ENCODE results near the gene MCOLN1.
A peak's percentile ranks its signal among the peaks of the same experiment; 100 is the strongest.
"Not testable (repeated sequence)": the region's sequence is repeated elsewhere in the genome, so short reads cannot be mapped to it uniquely, and the experiment has no call there.

MCOLN1 gene

DNA sequence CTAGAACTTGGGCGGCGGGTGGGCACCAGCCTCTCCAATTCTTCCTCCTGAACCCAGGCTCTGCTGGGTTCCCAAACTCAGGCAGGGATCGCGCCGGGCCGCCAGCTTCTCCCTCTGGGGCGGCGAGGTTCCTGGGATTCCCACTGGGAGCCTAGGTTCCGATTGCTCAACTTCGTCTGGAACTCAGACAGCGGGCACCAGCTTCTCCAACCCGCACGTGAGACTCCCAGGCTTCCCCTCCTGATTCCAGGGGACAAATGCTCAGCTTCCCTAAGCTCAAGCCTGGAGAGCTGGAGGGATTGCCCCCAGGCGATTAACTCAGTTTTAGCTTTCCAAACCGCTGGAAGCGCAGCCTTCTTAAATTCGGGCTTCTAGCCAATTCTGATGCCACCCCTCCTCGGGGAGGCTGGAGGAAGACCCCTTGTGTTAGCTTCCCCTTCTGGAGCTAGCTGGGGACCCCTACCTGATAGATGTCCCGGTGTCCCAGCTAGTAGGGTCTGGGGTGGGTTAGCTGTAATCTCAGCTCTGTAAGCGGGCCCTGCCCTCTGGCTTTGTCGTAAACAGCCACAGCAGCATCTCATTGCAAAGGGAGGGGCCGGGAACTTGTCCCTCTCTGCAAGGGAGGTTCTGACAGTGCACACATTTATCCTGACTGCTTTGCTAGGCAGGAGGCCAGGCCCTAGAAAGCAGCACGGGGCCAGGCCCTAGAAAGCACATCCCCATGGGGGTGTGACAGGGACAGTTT is 671 bp downstream of the MCOLN1 start:
- FAIRE-seq (no peak), DNase-seq (ENCODE audit: insufficient read length, low spot score) (no peak)

DNA sequence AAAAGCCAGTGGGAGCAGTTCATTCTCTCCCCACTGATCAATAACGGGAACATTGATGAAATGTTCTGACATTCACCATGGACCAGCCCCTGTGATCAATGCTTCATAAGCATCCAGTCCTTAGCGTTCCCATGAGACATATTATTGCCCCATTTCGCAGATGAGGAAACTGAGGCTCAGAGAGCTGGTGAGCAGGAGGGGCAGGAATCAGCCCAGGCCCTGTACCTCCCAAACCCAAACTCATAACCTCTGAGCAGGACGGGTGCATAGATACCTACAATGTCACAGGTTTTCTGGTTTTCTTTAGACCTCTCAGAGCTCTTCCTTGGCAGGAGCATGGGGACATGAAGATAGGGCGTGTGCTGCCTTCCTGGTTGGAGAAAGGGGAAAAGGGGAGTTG is 2.1 kb downstream of the MCOLN1 start:
- FAIRE-seq (no peak), DNase-seq (ENCODE audit: insufficient read length, low spot score) (no peak)

DNA sequence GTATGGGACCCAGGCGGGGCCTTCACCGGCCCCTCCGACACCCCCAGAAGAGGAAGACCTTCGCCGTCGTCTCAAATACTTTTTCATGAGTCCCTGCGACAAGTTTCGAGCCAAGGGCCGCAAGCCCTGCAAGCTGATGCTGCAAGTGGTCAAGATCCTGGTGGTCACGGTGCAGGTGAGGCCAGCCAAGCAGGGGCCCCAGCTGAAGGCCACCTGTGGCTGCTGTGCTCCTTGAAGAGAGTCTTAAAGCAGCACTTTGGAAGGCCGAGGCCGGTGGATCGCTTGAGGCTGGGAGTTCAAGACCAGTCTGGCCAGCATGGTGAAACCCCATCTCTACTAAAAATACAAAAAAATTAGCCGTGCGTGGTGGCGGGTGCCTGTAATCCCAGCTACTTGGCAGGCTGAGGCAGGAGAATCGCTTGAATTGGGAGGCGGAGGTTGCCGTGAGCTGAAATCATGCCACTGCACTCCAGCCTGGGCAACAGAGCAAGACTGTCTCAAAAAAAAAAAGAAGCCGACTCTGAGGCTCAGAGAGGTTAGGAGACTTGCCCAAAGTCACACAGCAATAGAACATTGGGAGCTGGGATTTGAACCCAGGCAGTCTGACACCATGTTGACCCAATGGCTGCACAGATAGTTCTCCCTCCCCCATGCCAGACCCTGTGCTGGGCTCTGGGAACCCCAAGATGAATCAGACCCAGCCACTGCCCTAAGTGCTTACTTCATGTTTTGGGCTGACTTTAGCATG is 2.7 kb downstream of the MCOLN1 start:
- DNase-seq (ENCODE audit: insufficient read length, low spot score) = no peak
- no peak for FAIRE-seq

DNA sequence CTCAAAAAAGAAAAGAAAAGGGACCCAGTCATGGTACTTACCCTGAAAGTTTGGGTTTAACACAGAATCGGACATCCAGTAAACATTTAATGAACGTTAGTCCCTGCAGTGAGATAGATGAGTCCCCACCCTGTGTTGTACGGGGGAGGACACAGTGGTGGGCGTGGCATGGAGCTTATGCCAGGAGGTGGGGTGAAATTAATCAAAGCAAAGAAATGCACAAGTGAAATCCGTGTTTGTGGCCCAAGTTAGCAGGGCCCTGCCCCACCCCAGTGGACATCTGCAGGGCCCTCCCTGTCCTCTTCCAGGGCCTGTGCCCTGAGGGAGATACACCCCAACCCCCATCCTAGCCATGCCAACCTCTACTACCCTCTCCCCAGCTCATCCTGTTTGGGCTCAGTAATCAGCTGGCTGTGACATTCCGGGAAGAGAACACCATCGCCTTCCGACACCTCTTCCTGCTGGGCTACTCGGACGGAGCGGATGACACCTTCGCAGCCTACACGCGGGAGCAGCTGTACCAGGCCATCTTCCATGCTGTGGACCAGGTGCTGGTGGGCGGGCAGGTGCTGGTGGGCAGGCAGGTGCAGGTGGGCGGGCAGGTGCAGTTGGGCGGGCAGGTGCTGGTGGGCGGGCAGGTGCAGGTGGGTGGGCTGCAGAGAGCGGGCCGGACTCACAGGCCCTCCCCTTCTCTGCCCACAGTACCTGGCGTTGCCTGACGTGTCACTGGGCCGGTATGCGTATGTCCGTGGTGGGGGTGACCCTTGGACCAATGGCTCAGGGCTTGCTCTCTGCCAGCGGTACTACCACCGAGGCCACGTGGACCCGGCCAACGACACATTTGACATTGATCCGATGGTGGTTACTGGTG is 3.9 kb downstream of the MCOLN1 start:
- FAIRE-seq (no peak), DNase-seq (ENCODE audit: insufficient read length, low spot score) (no peak)

DNA sequence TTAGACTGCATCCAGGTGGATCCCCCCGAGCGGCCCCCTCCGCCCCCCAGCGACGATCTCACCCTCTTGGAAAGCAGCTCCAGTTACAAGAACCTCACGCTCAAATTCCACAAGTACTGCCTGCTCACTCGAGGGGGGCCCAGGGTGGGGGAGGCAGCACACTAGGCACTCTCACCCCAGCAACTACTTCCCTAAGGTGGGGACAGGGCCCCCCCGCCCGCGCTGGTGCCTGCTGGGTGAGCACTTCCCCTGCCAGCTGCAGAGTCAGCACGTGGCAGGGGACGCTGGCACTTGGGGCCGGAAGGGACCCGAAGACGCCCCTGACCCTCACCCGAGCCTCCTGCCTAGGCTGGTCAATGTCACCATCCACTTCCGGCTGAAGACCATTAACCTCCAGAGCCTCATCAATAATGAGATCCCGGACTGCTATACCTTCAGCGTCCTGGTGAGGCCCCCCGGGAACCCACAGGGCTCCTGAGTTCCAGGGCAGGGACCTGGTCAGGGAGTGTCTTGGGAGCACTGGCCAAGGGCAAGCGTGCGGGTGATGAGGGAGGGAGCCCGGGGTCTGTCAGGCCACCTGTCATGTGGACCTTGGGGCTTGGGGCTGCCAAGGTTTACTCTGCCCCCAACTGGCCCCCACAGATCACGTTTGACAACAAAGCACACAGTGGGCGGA is 5.2 kb downstream of the MCOLN1 start:
- FAIRE-seq (no peak), DNase-seq (ENCODE audit: insufficient read length, low spot score) (no peak)

DNA sequence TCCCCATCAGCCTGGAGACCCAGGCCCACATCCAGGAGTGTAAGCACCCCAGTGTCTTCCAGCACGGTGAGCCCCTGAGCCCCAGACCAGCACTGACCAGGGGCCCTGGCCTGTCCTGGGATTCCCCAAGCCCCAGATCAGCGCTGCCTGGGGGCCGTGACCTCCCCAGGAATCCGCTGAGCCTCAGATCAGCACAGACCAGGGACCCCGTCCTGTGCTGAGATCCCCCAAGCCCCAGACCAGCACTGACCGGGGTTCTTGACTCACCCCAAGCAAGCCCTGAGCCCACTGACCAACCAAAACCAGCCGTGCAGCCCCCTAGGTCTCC is 5.7 kb downstream of the MCOLN1 start:
- DNase-seq (ENCODE audit: insufficient read length, low spot score) = no peak
- FAIRE-seq = no peak

DNA sequence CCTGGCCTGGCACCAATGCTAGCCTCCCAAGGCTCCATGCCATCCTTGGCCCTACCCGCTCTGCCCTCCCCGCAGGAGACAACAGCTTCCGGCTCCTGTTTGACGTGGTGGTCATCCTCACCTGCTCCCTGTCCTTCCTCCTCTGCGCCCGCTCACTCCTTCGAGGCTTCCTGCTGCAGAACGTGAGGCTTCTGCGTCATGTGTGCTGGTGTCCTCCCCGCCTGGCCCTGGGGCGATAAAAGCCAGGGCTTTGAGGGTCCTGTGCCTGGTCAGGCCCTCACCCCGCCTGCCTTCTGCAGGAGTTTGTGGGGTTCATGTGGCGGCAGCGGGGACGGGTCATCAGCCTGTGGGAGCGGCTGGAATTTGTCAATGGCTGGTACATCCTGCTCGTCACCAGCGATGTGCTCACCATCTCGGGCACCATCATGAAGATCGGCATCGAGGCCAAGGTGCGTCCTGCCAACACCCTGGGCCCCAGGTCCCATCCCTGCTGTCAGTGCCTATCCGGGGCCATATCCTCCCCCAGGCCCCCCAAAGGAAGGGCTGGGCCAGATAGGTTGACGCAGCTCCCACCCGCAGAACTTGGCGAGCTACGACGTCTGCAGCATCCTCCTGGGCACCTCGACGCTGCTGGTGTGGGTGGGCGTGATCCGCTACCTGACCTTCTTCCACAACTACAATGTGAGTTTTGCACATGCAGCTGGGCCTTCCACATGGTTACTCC is 6.3 kb downstream of the MCOLN1 start:
- no peak for FAIRE-seq
- no peak for DNase-seq (ENCODE audit: insufficient read length, low spot score)

DNA sequence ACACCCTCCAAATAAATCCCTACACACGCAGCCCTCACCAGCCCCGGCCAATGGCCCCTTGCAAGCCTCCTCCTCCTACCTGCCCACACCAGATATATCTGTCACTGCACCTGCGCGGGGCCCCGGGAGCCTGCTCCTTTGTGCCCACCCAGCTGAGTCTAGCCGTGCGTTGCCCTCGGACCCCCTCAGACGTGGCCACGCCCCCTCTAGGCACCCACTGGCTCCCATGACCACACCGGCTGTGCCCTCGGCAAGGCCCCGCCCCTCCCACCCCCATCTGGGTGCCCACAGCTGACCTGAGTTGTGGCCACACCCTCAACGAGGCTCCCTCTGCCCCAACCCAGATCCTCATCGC is 6.8 kb downstream of the MCOLN1 start:
- FAIRE-seq = no peak
- no peak for DNase-seq (ENCODE audit: insufficient read length, low spot score)

DNA sequence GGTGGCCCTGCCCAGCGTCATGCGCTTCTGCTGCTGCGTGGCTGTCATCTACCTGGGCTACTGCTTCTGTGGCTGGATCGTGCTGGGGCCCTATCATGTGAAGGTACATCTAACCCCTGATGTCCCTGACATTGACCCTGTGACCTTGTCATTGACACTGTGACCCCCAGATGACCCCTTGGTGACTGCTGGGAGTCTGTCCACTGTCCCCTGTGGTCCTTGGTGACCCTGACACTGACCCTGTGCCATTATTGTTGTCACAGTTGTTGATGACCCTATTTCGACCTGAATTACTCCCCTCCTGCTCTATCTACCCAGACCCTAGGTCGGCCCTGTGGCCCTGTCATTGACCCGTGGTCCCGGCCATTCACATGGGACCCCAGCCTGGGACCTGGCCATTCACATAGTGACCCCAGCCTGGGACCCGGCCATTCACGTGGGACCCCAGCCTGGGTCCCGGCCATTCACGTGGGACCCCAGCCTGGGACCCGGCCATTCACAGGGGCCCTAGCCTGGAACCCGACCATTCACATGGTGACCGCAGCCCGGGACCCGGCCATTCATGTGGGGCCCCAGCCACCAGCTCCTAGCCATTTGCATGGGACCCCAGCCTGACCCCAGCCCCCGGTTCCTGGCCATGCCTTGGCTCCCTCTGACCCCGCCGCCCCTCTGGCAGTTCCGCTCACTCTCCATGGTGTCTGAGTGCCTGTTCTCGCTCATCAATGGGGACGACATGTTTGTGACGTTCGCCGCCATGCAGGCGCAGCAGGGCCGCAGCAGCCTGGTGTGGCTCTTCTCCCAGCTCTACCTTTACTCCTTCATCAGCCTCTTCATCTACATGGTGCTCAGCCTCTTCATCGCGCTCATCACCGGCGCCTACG is 7.4 kb downstream of the MCOLN1 start:
- DNase-seq (ENCODE audit: insufficient read length, low spot score) = no peak
- no peak for FAIRE-seq

DNA sequence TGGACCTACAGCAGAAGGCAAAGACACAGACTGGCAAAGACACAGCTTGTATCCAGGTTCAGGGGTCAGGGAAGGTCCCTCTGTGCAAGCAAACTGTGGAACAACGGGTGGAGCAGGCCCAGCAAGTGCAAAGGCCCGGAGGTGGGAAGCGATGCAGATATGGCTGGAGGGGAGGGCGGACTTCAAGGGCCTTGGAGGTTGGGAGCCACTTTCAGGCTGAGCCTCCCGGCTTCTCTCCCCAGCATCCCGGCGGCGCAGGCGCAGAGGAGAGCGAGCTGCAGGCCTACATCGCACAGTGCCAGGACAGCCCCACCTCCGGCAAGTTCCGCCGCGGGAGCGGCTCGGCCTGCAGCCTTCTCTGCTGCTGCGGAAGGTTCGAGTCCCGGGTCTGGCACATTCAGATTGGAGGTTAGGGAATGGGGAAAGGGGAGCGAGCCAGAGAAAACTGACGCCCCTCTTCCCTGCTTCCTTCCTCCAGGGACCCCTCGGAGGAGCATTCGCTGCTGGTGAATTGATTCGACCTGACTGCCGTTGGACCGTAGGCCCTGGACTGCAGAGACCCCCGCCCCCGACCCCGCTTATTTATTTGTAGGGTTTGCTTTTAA is 11.0 kb downstream of the MCOLN1 start:
- no peak for DNase-seq (ENCODE audit: insufficient read length, low spot score)

DNA sequence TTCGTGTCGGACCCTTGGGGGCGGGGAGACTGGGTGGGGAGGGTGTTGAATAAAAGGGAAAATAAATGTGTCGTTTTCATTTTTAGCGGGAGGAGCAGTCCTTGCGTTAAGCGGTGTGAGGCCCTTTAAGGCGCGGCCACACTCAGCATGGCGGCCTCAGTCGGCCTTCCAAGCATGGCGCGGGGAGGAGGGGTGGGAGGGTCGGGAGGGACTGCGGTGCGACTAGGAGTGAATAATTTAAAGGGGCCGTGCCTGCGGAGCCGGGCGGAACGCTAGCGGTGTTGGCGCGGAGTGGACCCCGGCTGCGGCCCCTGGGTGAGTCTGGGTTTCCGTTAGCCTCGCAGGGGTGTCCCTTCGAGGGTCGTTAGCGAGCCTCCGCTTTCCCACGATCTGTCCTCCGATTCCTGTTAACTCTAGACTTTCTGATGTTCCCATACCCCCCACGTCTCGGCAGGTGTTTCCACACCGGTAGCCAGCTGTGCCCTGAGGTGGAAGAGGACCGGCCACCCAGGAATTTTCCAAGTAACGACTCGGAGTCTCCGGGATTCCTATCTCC is 11.6 kb downstream of the MCOLN1 start:
- DNase-seq (ENCODE audit: insufficient read length, low spot score) = peak; percentile 89

More for the DNA sequence above, 11.0 kb downstream of the MCOLN1 start:
- no peak for FAIRE-seq

DNA sequence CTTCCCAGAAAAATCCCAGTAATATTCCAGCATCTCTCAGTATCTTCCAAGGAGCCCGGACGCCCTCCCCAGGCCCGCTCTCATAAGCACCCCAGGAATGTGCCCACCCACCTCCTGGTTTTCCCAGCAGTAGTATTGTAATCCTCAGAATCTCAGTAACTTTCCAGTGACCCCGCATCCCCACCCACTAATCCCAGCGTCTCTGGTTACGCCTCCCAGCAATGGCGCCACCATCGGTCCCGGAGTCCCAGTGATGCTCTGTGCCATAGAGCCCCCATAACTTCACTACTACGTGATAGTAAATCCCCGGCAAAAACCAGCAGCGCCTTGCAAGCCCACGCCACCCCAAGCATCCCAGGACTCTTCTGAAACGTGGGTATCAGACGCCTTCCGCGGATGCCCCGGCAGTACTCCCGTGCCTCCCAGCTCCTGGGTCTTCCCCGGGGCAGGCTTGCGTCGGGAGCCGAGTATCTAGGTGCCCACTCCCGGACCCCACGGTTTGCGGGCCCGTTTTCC is 12.2 kb downstream of the MCOLN1 start:
- DNase-seq (ENCODE audit: insufficient read length, low spot score) (peak; percentile 92), FAIRE-seq (peak; percentile 73)

More for the DNA sequence above, 11.6 kb downstream of the MCOLN1 start:
- peak; percentile 70 for FAIRE-seq

DNA sequence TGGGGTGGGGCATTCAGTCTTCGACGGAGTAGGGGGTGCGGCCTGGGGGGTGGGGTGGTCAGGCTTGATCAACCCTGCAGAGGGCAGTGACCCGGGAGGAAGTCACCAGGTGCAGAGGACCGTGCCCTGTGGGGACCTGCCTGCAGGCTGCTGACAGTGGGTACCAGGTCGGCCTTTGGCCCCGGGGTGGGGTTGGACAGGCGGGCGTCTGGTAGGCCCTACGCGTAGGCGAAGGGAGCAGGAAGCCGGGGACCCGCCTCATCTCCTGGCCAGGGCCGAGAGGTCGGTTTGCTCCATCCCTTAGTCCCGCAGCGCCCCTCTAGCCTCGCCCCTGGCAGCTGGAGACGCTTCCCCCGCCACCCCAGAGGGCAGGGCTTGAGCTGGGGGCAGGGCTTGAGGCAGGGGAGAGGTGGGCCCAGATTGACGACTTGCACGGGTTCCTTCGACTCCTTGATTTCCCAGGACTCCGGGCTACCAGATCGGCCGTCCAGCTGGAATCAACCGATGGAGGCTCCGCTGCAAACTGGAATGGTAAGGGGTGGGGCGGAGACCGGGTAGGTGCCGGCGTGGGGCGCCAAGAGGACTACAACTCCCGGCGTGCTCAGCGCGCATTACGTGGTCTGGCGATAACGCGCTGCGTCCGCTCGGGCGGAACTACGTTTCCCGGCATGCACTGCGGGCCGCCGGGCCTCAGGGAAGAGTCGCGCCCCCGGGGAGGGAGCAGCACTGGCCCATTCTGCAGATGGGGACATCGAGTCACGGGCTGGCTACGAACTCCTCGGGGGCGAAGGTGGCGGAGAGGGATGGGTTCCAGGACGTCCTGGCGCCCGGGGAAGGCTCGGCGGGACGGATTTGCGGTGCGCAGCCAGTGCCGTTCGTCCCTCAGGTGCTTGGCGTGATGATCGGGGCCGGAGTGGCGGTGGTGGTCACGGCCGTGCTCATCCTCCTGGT is 12.9 kb downstream of the MCOLN1 start, which contains the start of gene PNPLA6:
PNPLA6 (plus strand) TSS at position 671 of the 951 bp plus-strand sequence; CDS start at position 743, 72 bp downstream.
- FAIRE-seq (peak; percentile 99), DNase-seq (ENCODE audit: insufficient read length, low spot score) (peak; percentile 96)

DNA sequence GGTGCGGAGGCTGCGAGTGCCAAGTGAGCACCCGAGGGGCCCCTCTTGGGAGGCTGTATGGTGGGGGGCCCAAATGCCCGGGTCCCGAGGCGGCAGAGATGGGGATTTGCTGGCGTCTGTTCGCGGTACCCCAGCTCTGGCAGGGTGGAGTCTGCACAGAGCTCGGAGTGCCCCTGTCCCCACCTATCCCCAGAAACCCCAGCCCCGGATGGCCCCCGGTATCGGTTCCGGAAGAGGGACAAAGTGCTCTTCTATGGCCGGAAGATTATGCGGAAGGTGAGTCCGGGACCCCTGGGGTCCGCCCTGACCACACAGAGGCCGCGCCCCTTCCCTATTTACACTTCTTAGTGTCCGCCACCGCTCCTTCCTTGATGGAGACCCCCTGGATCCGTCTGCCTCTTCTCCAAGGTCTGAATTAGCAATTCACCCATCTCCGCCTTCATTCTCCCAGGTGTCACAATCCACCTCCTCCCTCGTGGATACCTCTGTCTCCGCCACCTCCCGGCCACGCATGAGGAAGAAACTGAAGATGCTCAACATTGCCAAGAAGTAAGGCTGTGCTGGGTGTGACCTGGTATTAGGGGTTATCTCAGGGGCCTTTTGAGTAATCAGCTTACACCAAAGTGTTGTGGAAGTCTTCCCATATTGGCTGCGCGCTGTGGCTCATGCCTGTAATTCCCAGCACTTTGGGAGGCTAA is 13.7 kb downstream of the MCOLN1 start:
- DNase-seq (ENCODE audit: insufficient read length, low spot score) = no peak
- peak; percentile 16 for FAIRE-seq

DNA sequence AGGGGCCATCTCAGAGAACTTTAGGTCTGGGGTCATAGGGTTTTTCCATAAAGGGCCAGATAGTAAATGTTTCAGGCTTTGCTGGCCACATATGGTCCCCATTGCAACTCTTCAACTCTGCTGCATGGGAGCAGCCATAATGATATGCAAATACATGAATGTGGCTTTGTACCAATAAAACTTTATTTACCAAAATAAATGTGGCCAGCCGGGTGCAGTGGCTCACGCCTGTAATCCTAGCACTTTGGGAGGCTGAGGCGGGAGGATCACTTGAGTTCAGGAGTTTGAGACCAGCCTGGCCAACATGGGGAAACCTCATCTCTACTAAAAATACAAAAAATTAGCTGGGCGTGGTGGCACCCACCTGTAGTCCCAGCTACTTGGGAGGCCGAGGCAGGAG is 16.6 kb downstream of the MCOLN1 start:
- DNase-seq (ENCODE audit: insufficient read length, low spot score); FAIRE-seq: not testable (repeated sequence)

DNA sequence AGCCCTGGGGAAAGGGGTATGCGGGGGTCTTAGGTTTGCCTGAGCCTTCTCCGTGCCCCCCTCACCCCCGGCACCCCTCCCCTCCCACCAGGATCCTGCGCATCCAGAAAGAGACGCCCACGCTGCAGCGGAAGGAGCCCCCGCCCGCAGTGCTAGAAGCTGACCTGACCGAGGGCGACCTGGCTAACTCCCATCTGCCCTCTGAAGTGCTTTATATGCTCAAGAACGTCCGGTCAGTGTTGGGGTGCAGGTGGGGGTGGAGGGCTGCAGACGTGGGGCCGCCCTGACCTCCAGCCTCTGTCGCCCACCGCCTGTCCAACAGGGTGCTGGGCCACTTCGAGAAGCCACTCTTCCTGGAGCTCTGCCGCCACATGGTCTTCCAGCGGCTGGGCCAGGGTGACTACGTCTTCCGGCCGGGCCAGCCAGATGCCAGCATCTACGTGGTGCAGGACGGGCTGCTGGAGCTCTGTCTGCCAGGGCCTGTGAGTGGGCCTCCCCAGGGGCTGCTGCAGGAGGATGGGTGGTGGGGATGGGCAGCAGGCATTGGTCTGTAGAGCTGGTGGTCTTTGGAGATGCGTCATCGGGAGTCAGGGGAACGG is 17.5 kb downstream of the MCOLN1 start:
- FAIRE-seq (no peak), DNase-seq (ENCODE audit: insufficient read length, low spot score) (no peak)
